Peyer's patch (tissue), 4 donors: ENCODE results near the gene GLRA3.

ENCODE experiments used
- POLR2A ChIP-seq, 2 donors: fragments of 450-650 bp; IDR thresholded peaks; one replicate each; pipeline ENCODE4 v1.5.1; 2017; ENCODE audit warnings: antibody characterized with exemption in 2 of 2, mild to moderate bottlenecking in 2 of 2, moderate library complexity in 2 of 2
- TF ChIP-seq, protein P1 (sequence below), 6 experiments: fragments of 450-650 bp in 4 of 6; fragments of 200-600 bp in 2 of 6; sonication (generic) in 1 of 6; IDR thresholded peaks; one replicate each; pipeline ENCODE4 v1.5.1; 2017 to 2019; ENCODE audit warnings: antibody characterized with exemption in 6 of 6, mild to moderate bottlenecking in 3 of 6, moderate library complexity in 1 of 6

DNA sequence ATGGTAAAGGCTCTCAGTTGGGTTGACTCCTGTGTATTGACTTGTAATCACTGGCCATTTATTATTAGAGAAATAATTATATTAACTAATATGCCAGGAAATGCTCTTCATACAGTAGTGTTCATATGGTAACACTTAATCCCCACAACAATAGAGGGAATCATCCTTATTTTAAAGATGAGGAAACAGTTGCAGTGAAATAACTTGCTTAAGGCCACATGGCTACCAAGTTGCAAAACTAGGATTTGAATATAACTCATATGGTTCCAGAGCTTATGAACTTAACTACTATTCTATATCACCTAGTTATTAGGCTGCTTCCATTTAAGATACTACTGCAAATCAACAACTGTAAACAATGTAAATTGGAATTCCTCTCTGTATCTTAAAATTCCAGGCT, 163.2 kb downstream of the GLRA3 start:
- TF ChIP-seq, protein P1, sequence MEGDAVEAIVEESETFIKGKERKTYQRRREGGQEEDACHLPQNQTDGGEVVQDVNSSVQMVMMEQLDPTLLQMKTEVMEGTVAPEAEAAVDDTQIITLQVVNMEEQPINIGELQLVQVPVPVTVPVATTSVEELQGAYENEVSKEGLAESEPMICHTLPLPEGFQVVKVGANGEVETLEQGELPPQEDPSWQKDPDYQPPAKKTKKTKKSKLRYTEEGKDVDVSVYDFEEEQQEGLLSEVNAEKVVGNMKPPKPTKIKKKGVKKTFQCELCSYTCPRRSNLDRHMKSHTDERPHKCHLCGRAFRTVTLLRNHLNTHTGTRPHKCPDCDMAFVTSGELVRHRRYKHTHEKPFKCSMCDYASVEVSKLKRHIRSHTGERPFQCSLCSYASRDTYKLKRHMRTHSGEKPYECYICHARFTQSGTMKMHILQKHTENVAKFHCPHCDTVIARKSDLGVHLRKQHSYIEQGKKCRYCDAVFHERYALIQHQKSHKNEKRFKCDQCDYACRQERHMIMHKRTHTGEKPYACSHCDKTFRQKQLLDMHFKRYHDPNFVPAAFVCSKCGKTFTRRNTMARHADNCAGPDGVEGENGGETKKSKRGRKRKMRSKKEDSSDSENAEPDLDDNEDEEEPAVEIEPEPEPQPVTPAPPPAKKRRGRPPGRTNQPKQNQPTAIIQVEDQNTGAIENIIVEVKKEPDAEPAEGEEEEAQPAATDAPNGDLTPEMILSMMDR (IDR thresholded peaks at IDR 0.05), result no peak
- TF ChIP-seq POLR2A (IDR thresholded peaks at IDR 0.05), result no peak
